ENCODE measurements around the gene ADAMTS7. TPM values are rescaled to one million over a fixed set of nuclear protein-coding genes. Genes with fewer than 3 reads are reported as not detected.
"Not testable (repeated sequence)": the region's sequence is repeated elsewhere in the genome, so short reads cannot be mapped to it uniquely, and the experiment has no call there.

The ADAMTS7 gene
- total and polyA plus RNA-seq, 2 donors (not counting 1 experiment from before 2014, with no cell fraction given) = 0.10 to 16.6 TPM

- peaks cover 62 to 74% of the 10 kb centered on the region in 2 donors for H3K4me1 ChIP-seq (ENCODE audit: control insufficient read depth in 2 of 2, insufficient read depth in 2 of 2, low read length in 2 of 2)
- Mint-ChIP-seq H3K9me3 (ENCODE audit: insufficient read depth) (no peaks in the 10 kb centered on the region), H3K27me3 (no peaks in the 10 kb centered on the region), H3K4me1 (peaks cover 60% of the 10 kb centered on the region), H3K4me3 (peak overlapping the region; percentile 60), H3K27ac (peak overlapping the region; percentile 92)
- H3K9ac ChIP-seq (ENCODE audit: low read length) = no peak overlapping the region
- peaks cover 0 to 10% (median 0%) of the 10 kb centered on the region in 3 donors for H3K9me3 ChIP-seq (ENCODE audit: control extremely low read depth in 1 of 3, control insufficient read depth in 2 of 3, insufficient read depth in 1 of 3, low read length in 2 of 3)
- 81% methylated on average over 6 of the region's 8 CpGs for WGBS (ENCODE audit: insufficient coverage)
- ChIA-PET POLR2A (interaction anchor here (1.0 to 1.1 kb wide), 2 partner anchors 50 to 112 kb away, joined by 4 to 5 read pairs; partner anchors contain the start of gene ADAMTS7), CTCF (interaction anchor here (1.3 to 2.1 kb wide), 2 partner anchors 50 to 51 kb away, joined by 3 to 7 read pairs; partner anchors contain the start of gene ADAMTS7)
- H3K27me3 ChIP-seq (replicated peaks in 1 of 4; ENCODE audit: control extremely low read depth in 1 of 4, control insufficient read depth in 3 of 4, insufficient read depth in 4 of 4, low read length in 3 of 4) = no peaks in the 10 kb centered on the region
- intact Hi-C loops (cut with micrococcal nuclease) = no loop called here
- H3K27ac ChIP-seq (ENCODE audit: low read length in 2 of 2) = peak overlapping the region; percentile 39 to 61
- peak; percentile 25 for DNase-seq
- no peaks in the 10 kb centered on the region for H3K36me3 ChIP-seq (replicated peaks in 1 of 2; ENCODE audit: control extremely low read depth in 1 of 2, control insufficient read depth in 1 of 2, extremely low read depth in 1 of 2, insufficient read depth in 2 of 2, low read length in 1 of 2)
- no peaks in the 10 kb centered on the region for H3K79me2 ChIP-seq (ENCODE audit: control insufficient read depth, insufficient read depth, low read length)
- TF ChIP-seq EZH2 (IDR thresholded peaks at IDR 0.05; ENCODE audit: borderline replicate concordance, insufficient read depth, low read depth, low read length, poor library complexity, severe bottlenecking) = no peak
- no peak for TF ChIP-seq CTCF (IDR thresholded peaks at IDR 0.05)
- ATAC-seq (ENCODE audit: low read depth) = no peak
- H2AFZ ChIP-seq (ENCODE audit: insufficient read depth, low read depth, low read length, poor library complexity, severe bottlenecking) = no peak overlapping the region
- H3K4me3 ChIP-seq (ENCODE audit: control extremely low read depth in 1 of 5, extremely low read depth in 1 of 5, insufficient read depth in 1 of 5, low read depth in 2 of 5, low read length in 4 of 5) = no peak overlapping the region
- peak overlapping the region; percentile 69 for H3K4me2 ChIP-seq (replicated peaks; ENCODE audit: low read depth, low read length, poor library complexity, severe bottlenecking)
- H4K20me1 ChIP-seq (ENCODE audit: control insufficient read depth, insufficient read depth, low read length, poor library complexity, severe bottlenecking) = no peaks in the 10 kb centered on the region
These were observed 50.2 kb downstream of the ADAMTS7 start for GRCh38 chr15:78761020-78761419.

- DNase-seq = peak; percentile 53
- Mint-ChIP-seq H3K4me3 (peak overlapping the region; percentile 61), H3K4me1 (peaks cover 62% of the 10 kb centered on the region), H3K27ac (peak overlapping the region; percentile 86)
- H3K9me3 Mint-ChIP-seq (ENCODE audit: insufficient read depth); H3K27ac ChIP-seq (ENCODE audit: low read length in 2 of 2); H3K4me3 ChIP-seq (ENCODE audit: control extremely low read depth in 1 of 5, extremely low read depth in 1 of 5, insufficient read depth in 1 of 5, low read depth in 2 of 5, low read length in 4 of 5); H2AFZ ChIP-seq (ENCODE audit: insufficient read depth, low read depth, low read length, poor library complexity, severe bottlenecking); H3K27me3 ChIP-seq (replicated peaks in 1 of 4; ENCODE audit: control extremely low read depth in 1 of 4, control insufficient read depth in 3 of 4, insufficient read depth in 4 of 4, low read length in 3 of 4); H3K36me3 ChIP-seq (replicated peaks in 1 of 2; ENCODE audit: control extremely low read depth in 1 of 2, control insufficient read depth in 1 of 2, extremely low read depth in 1 of 2, insufficient read depth in 2 of 2, low read length in 1 of 2); ATAC-seq (ENCODE audit: low read depth); H3K79me2 ChIP-seq (ENCODE audit: control insufficient read depth, insufficient read depth, low read length); H4K20me1 ChIP-seq (ENCODE audit: control insufficient read depth, insufficient read depth, low read length, poor library complexity, severe bottlenecking); intact Hi-C loops (cut with micrococcal nuclease); H3K9me3 ChIP-seq (ENCODE audit: control extremely low read depth in 1 of 3, control insufficient read depth in 2 of 3, insufficient read depth in 1 of 3, low read length in 2 of 3); H3K27me3 Mint-ChIP-seq; H3K9ac ChIP-seq (ENCODE audit: low read length): not testable (repeated sequence)
- ChIA-PET POLR2A (interaction anchor here (0.6 to 1.4 kb wide), 2 partner anchors 52 to 112 kb away, joined by 4 to 9 read pairs; no protein-coding TSS in a partner anchor), CTCF (interaction anchor here (2.1 kb wide), 1 partner anchor 51 kb away, joined by 7 read pairs; the partner anchor contains the start of gene ADAMTS7)
- H3K4me2 ChIP-seq (replicated peaks; ENCODE audit: low read depth, low read length, poor library complexity, severe bottlenecking) = peak overlapping the region; percentile 19
- H3K4me1 ChIP-seq (ENCODE audit: control insufficient read depth in 2 of 2, insufficient read depth in 2 of 2, low read length in 2 of 2) = peaks cover 64 to 77% of the 10 kb centered on the region in 2 donors
- WGBS (ENCODE audit: insufficient coverage) = 24% methylated on average over 6 of the region's 13 CpGs
These were observed 51.0 kb downstream of the ADAMTS7 start for GRCh38 chr15:78760091-78760882.

- ATAC-seq (ENCODE audit: low read depth); H3K27me3 ChIP-seq (replicated peaks in 1 of 4; ENCODE audit: control extremely low read depth in 1 of 4, control insufficient read depth in 3 of 4, insufficient read depth in 4 of 4, low read length in 3 of 4); H3K27ac ChIP-seq (ENCODE audit: low read length in 2 of 2); H3K9me3 Mint-ChIP-seq (ENCODE audit: insufficient read depth); DNase-seq; H3K4me3 ChIP-seq (ENCODE audit: control extremely low read depth in 1 of 5, extremely low read depth in 1 of 5, insufficient read depth in 1 of 5, low read depth in 2 of 5, low read length in 4 of 5); H2AFZ ChIP-seq (ENCODE audit: insufficient read depth, low read depth, low read length, poor library complexity, severe bottlenecking); H4K20me1 ChIP-seq (ENCODE audit: control insufficient read depth, insufficient read depth, low read length, poor library complexity, severe bottlenecking); H3K9ac ChIP-seq (ENCODE audit: low read length); H3K27me3 Mint-ChIP-seq; H3K36me3 ChIP-seq (replicated peaks in 1 of 2; ENCODE audit: control extremely low read depth in 1 of 2, control insufficient read depth in 1 of 2, extremely low read depth in 1 of 2, insufficient read depth in 2 of 2, low read length in 1 of 2); H3K79me2 ChIP-seq (ENCODE audit: control insufficient read depth, insufficient read depth, low read length); H3K9me3 ChIP-seq (ENCODE audit: control extremely low read depth in 1 of 3, control insufficient read depth in 2 of 3, insufficient read depth in 1 of 3, low read length in 2 of 3): not testable (repeated sequence)
- Mint-ChIP-seq H3K4me1 (peaks cover 62% of the 10 kb centered on the region), H3K27ac (peak overlapping the region; percentile 99), H3K4me3 (peak overlapping the region; percentile 61)
- intact Hi-C loops (cut with micrococcal nuclease) = loop anchor here (10.0 kb wide), 2 partner anchors 425 to 465 kb away; partner anchors contain the start of gene SKIC8
- peak overlapping the region; percentile 15 for H3K4me2 ChIP-seq (replicated peaks; ENCODE audit: low read depth, low read length, poor library complexity, severe bottlenecking)
- ChIA-PET POLR2A (interaction anchor here (1.4 kb wide), 1 partner anchor 53 kb away, joined by 4 read pairs; no protein-coding TSS in a partner anchor), CTCF (interaction anchor here (2.1 kb wide), 1 partner anchor 52 kb away, joined by 7 read pairs; the partner anchor contains the start of gene ADAMTS7)
- H3K4me1 ChIP-seq (ENCODE audit: control insufficient read depth in 2 of 2, insufficient read depth in 2 of 2, low read length in 2 of 2) = peaks cover 64 to 77% of the 10 kb centered on the region in 2 donors
- WGBS (ENCODE audit: insufficient coverage) = 80% methylated on average over 29 of the region's 35 CpGs
These were observed 51.8 kb downstream of the ADAMTS7 start for GRCh38 chr15:78759361-78759998.

Measured in B cell (primary cell).